Activated B cell treated with CpG ODN at 0.5 μM for 24 hours (primary cell): Measurements from ENCODE around the gene TARDBP. TPM values are rescaled to one million over a fixed set of nuclear protein-coding genes. Genes with fewer than 3 reads are reported as not detected.
"Not testable (repeated sequence)": the region's sequence is repeated elsewhere in the genome, so short reads cannot be mapped to it uniquely, and the experiment has no call there.

Experiments used
- ATAC-seq: fragments of 200-7000 bp; cut with Tn5 transposase; one replicate; pipeline ENCODE4 v1.10.0; 2021; ENCODE audit warnings: low read depth, mild to moderate bottlenecking, moderate library complexity
- CTCF ChIA-PET: fragments of 350-600 bp; sonication (Branson Sonifier 250); formaldehyde crosslinking; loops from one replicate; lab custom pipeline; 2021; ENCODE audit warnings: antibody characterized with exemption; lab: Charles Lee
- POLR2A ChIA-PET: fragments of 350-600 bp; sonication (Branson Sonifier 250); formaldehyde crosslinking; loops from one replicate; lab custom pipeline; 2021; ENCODE audit warnings: antibody characterized with exemption; lab: Charles Lee
- DNase-seq: peaks from one replicate; pipeline ENCODE4 v3.0.0; 2022
- H3K27ac Mint-ChIP-seq: one replicate; pipeline ENCODE4 v1.8.0; 2020; ENCODE audit warnings: mixed read lengths
- H3K27me3 Mint-ChIP-seq: one replicate; pipeline ENCODE4 v1.8.0; 2021; ENCODE audit warnings: mixed read lengths
- H3K36me3 Mint-ChIP-seq: one replicate; pipeline ENCODE4 v1.8.0; 2021; ENCODE audit warnings: low read depth, mixed read lengths
- H3K4me1 Mint-ChIP-seq: one replicate; pipeline ENCODE4 v1.8.0; 2021; ENCODE audit warnings: mixed read lengths
- H3K4me3 Mint-ChIP-seq: one replicate; pipeline ENCODE4 v1.8.0; 2020; ENCODE audit warnings: mild to moderate bottlenecking, mixed read lengths
- H3K9me3 Mint-ChIP-seq: one replicate; pipeline ENCODE4 v1.8.0; 2020; ENCODE audit warnings: mixed read lengths
- CTCF ChIP-seq: fragments of 200-600 bp; IDR thresholded peaks from one replicate; pipeline ENCODE4 v1.8.0; 2022; ENCODE audit warnings: antibody characterized with exemption, mild to moderate bottlenecking
- intact Hi-C: fragments of 100-400 bp; cut with micrococcal nuclease; formaldehyde crosslinking; loops from one replicate; pipeline ENCODE4 v1.15.1; 2024
- total RNA-seq: library from RNA; stranded (reverse); gene quantifications from 2 replicates; pipeline ENCODE4 v1.2.3, GENCODE V29; 2022

The TARDBP gene
- total RNA-seq, 1 donor from 2014 or later = 193 TPM

- TF ChIP-seq CTCF = no peak
- peak; percentile 7 for DNase-seq
- POLR2A ChIA-PET = no interaction called here
- Mint-ChIP-seq H3K4me3 (no peak overlapping the region), H3K27me3 (no peaks in the 10 kb centered on the region), H3K9me3 (no peaks in the 10 kb centered on the region), H3K27ac (no peak overlapping the region), H3K36me3 (no peaks in the 10 kb centered on the region), H3K4me1 (peaks cover 1% of the 10 kb centered on the region)
- CTCF ChIA-PET = interaction anchor here (1.1 to 2.4 kb wide), 2 partner anchors 8 to 10 kb away, joined by 3 to 9 read pairs; no protein-coding TSS in a partner anchor
- no peak for ATAC-seq
- intact Hi-C loops = no loop called here
These were observed 33.8 kb downstream of the TARDBP start for GRCh38 chr1:11046270-11046566.

DNA sequence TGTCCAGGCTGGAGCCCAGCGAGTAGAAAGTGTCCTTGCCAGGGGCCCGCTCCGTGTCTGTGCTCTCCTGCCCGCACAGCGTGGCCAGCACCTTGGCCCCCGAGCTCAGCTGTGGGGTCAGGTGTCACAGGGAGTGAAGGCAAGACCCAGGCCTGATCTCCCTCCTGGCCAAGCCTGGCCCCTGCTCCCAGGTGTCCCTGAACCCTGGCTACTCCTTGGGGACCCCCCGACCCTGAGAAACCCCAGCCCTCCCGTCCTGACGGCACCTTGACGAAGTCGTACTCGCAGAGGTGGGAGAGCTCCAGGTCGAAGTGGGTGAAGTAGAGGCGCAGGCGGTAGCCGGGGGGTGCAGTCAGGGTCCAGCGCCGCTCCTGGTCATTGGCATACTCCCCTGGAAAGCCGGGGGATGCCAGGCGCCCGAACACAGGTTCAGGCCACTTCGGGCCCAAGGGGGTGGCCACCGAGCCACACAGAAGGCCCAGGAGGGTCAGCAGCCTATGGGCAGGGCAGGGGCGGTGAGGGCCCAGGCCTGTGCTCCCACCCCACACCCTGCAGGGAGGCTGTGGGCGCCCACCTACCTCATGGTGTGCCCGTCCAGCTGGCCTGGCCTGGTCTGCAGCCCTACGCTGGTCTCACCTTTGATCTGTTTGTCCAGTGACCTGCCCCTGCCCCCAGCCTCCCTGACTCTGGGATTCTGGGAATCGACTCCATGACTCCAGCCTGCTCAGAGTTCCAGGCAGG lies 34.3 kb downstream of the TARDBP start, which contains the start of gene MASP2:
Gene MASP2 (minus strand): TSS at position 615 of the 741 bp plus-strand sequence. CDS start 32 bp downstream, at position 583.
- DNase-seq (peak; percentile 9), ATAC-seq (no peak)
- TF ChIP-seq CTCF = no peak
- Mint-ChIP-seq H3K27me3 (no peaks in the 10 kb centered on the region), H3K4me3 (no peak within 1 kb of the TSS), H3K36me3 (no peaks in the 10 kb centered on the region), H3K27ac (no peak within 1 kb of the TSS), H3K9me3 (no peaks in the 10 kb centered on the region), H3K4me1 (peaks cover 4% of the 10 kb centered on the region)
- POLR2A ChIA-PET = no interaction called here
- CTCF ChIA-PET = interaction anchor here (2.4 kb wide), 1 partner anchor 9 kb away, joined by 9 read pairs; no protein-coding TSS in a partner anchor
- intact Hi-C loops = no loop called here

- H3K27me3 Mint-ChIP-seq, DNase-seq, H3K9me3 Mint-ChIP-seq, intact Hi-C loops, H3K36me3 Mint-ChIP-seq, H3K4me3 Mint-ChIP-seq, H3K27ac Mint-ChIP-seq, ATAC-seq: not testable (repeated sequence)
- ChIA-PET CTCF (interaction anchor here (0.8 kb wide), 1 partner anchor 14 kb away, joined by 3 read pairs; no protein-coding TSS in a partner anchor), POLR2A (interaction anchor here (1.5 to 1.9 kb wide), 2 partner anchors 9 to 48 kb away, joined by 4 read pairs; partner anchors contain the start of genes EXOSC10 and SRM)
- peaks cover 12% of the 10 kb centered on the region for H3K4me1 Mint-ChIP-seq
These were observed 38.7 kb downstream of the TARDBP start for GRCh38 chr1:11051121-11051520.

DNA sequence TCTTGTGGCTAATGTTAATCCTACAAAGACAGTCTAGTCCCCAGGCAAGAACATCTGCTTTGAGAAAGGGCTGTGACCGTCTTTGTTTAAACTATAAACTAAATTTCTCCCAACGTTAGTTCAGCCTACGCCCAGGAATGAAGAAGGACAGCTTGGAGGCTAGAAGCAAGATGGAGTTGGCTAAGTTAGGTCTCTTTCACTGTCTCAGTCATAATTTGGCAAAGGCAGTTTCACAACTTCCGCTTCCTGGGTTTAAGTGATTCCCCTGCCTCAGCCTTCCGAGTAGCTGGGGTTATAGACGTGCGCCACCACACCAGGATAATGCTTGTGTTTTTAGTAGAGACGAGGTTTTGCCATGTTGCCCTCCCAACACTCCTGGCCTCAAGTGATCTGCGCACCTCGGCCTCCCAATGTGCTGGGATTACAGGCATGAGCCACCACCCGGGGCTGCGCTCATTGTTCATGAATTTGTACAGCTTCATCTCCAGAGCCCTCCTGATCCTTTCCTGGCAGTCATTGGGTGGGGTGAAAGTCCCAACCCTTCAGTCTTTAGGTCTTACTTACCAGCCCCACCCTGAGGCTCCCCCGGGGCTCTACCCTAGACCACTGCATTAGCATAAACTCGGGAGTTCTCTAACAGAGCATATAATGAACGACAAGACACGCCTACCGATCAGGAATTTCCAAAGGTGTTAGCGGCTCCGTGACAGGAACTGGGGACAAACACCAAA lies 39.5 kb downstream of the TARDBP start:
- DNase-seq (no peak), ATAC-seq (peak; percentile 21)
- ChIA-PET POLR2A (interaction anchor here (1.5 to 1.9 kb wide), 2 partner anchors 8 to 47 kb away, joined by 4 read pairs; partner anchors contain the start of genes EXOSC10 and SRM), CTCF (interaction anchor here (0.8 kb wide), 1 partner anchor 14 kb away, joined by 3 read pairs; no protein-coding TSS in a partner anchor)
- intact Hi-C loops = no loop called here
- Mint-ChIP-seq H3K4me3 (no peak overlapping the region), H3K36me3 (peaks cover 13% of the 10 kb centered on the region), H3K4me1 (peaks cover 12% of the 10 kb centered on the region), H3K27me3 (no peaks in the 10 kb centered on the region), H3K9me3 (no peaks in the 10 kb centered on the region), H3K27ac (no peak overlapping the region)
- no peak for TF ChIP-seq CTCF

- no peak for TF ChIP-seq CTCF
- Mint-ChIP-seq H3K4me1 (peaks cover 12% of the 10 kb centered on the region), H3K4me3 (no peak overlapping the region), H3K27me3 (no peaks in the 10 kb centered on the region), H3K9me3 (no peaks in the 10 kb centered on the region), H3K36me3 (peaks cover 22% of the 10 kb centered on the region), H3K27ac (no peak overlapping the region)
- POLR2A ChIA-PET = no interaction called here
- ATAC-seq = no peak
- CTCF ChIA-PET = no interaction called here
- intact Hi-C loops = no loop called here
- no peak for DNase-seq
These were observed 40.6 kb downstream of the TARDBP start for GRCh38 chr1:11052839-11053757.
